Fibroblast of villous mesenchyme (primary cell): Measurements from ENCODE around the gene RORB. TPM values are rescaled to one million over a fixed set of nuclear protein-coding genes. Genes with fewer than 3 reads are reported as not detected.

Source experiments
- DNase-seq: peaks from one replicate; pipeline ENCODE4 v3.0.0-alpha.2; 2010; ENCODE audit warnings: low read depth
- H3K4me3 ChIP-seq: 2 replicates; pipeline ENCODE4 v1.5.1; 2011; ENCODE audit warnings: low read depth, mild to moderate bottlenecking, low read length
- total RNA-seq: library from RNA; depleted of rRNA; stranded (reverse); fragments of >200 nt; gene quantifications from 2 replicates; pipeline ENCODE4 v1.2.3, GENCODE V29; 2012
- TF ChIP-seq, protein P1 (sequence below): IDR thresholded peaks from 2 replicates; pipeline ENCODE4 v1.5.1; 2012; ENCODE audit warnings: low read depth, mild to moderate bottlenecking, low read length; ENCODE audit not compliant: insufficient read depth

RORB gene
- total RNA-seq, 1 donor, result 5.6 TPM

DNA sequence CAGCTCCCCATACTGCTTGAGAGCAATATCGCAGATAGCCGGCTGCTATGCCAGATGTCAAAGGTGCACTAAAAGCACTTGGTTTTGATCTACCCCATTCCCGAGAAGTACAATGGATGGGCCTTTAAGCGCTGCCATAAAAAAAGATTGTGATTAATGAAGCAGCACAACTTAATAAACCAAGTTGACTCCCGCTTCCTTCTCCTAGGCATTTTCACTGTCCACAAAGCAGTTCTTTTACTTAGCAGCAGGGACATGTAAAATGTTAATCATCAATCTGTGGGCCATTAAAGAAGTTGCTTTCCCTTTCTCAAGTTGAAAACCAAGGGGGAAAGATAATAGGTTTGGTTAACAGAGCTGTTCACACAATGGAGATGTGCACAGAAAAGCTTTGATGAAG is 214.2 kb downstream of the RORB start:
- TF ChIP-seq, protein P1, sequence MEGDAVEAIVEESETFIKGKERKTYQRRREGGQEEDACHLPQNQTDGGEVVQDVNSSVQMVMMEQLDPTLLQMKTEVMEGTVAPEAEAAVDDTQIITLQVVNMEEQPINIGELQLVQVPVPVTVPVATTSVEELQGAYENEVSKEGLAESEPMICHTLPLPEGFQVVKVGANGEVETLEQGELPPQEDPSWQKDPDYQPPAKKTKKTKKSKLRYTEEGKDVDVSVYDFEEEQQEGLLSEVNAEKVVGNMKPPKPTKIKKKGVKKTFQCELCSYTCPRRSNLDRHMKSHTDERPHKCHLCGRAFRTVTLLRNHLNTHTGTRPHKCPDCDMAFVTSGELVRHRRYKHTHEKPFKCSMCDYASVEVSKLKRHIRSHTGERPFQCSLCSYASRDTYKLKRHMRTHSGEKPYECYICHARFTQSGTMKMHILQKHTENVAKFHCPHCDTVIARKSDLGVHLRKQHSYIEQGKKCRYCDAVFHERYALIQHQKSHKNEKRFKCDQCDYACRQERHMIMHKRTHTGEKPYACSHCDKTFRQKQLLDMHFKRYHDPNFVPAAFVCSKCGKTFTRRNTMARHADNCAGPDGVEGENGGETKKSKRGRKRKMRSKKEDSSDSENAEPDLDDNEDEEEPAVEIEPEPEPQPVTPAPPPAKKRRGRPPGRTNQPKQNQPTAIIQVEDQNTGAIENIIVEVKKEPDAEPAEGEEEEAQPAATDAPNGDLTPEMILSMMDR, result no peak
- no peak overlapping the region for H3K4me3 ChIP-seq
- no peak for DNase-seq

DNA sequence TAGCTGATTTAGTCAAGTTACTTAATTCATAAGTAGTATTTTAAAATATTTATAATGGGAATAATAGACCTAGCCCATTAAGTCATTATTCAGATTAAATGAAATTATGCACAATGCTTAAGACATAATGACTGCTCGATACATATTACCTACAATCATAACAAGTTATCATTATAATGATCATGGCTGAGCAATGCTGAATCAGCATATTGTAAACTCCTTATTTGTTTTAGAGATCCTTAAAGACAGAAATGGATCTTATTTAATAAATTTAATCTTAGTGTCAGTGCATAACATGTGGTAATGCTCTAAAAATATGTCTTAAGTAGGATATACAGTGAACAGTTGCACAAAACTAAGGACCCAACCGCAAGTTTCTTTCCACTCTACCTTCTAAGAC is 221.6 kb downstream of the RORB start:
- no peak overlapping the region for H3K4me3 ChIP-seq
- TF ChIP-seq, protein P1, result no peak
- no peak for DNase-seq

DNA sequence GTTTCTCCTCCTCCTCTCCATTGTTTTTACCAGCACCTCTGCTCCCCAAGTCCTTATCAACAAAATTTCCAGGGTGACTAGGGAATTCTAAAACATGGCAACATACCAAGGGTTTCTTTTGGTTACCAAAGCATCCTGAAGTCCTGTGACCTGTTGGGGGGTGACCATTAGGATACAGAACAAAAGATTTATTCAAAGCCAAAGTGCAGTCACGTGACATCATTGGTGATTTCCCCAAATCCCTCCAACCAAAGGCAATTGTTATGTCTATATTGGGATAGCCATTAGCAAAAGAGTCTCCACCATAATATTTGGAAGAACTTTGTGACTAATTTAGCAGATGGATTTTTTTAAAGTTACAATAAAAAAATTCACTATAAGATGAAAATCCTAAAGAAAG is 222.2 kb downstream of the RORB start:
- no peak overlapping the region for H3K4me3 ChIP-seq

DNA sequence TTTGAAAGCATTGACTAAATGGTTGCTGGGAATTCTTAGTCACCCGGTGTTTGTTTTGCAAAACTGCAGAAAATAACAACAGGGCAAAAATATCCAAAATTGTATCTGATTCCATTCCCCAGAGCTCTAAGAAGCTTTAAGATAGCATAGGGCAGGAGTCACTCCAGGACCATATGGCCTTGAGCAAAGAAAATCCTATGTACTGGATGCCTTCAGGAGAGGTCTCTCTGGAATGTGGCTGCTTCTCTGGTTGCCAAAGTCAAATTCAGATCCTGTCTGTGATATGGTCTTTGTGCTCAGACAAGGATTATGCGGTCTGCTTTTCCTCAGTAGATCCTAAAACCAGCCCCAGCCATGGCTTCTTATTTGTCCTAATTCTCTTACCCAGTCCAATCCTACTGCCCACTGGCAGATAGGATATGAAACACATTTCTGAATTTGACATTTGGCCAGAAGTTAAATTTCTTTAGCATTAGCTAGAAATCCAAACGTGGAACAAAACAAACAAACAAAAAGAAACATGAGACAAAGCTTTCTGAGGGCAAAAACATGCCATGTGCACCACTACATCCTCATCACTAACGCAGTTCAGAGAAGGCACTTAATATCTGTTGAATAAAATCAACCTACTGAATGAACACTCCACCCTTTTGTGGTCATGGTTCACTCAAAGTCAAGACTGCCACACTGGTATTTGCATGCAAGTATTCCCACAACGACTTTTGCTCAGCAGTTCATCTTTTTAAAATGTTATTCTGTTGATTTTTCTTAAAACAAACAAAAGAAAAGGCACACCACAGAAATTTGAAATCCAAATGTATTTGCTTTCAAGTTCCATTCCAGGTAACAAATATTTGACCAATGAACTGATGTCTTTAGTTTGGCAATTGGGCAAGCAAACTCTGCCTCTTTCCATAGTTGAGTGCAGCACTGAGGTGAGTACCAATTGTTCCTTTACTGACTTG is 224.8 kb downstream of the RORB start:
- DNase-seq, result peak; percentile 31
- H3K4me3 ChIP-seq, result no peak overlapping the region
- TF ChIP-seq, protein P1, result no peak

More for the DNA sequence above, 222.2 kb downstream of the RORB start:
- TF ChIP-seq, protein P1, result no peak
- DNase-seq, result no peak

DNA sequence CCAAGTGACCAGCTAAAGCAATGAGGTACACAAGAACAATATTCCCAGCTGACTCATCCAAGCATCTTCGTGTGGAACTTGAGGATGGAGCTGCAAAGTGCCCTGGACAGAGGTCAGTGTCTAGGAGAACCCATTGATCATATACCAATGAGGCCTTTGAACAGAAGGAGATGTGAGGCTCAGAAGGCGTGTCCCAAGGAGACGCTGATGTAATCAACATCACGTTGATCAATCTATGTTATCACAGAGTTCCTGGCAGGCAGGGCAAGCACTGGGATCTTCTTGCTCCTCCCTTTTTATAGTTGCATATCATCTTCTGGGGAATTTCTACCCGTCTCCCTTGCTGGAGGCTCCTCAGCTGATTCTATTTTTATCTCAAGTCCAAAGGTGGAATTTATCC is 227.2 kb downstream of the RORB start:
- H3K4me3 ChIP-seq, result no peak overlapping the region
- TF ChIP-seq, protein P1, result no peak
- no peak for DNase-seq

DNA sequence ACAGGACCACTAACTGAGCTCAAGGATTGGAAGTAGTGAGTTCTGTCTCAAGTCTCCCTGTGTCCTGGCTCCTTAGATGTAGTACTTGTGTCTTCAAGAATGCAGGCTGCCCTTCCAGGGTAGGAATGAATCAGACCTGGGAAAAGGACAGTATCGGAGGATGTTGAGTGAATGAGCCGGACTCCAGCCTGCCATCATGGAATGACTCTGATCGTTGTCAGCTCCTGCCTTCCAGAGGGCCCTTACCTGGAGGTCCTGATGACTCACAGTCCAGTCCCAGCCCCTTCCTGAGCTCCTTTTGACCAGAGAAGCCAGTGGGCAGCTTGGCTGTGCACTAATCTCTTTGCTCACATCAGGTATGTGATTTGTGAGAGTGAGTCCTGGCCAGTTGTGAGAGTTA is 229.4 kb downstream of the RORB start:
- TF ChIP-seq, protein P1, result no peak
- H3K4me3 ChIP-seq, result no peak overlapping the region
- DNase-seq, result no peak
